GM12878 (cell line): Measurements from ENCODE around the gene UBE2G2. TPM values are rescaled to one million over a fixed set of nuclear protein-coding genes. Genes with fewer than 3 reads are reported as not detected.

Experiments used
- ATAC-seq: fragments of 200-7000 bp; cut with Tn5 transposase; 3 replicates; pipeline ENCODE4 v1.9.1; 2020; ENCODE audit warnings: mild to moderate bottlenecking, moderate library complexity
- BruUV-seq: library from RNA; stranded (reverse); fragments of 400-500 nt; replicated peaks from 2 replicates; lab custom pipeline; 2021; lab: Mats Ljungman, UMichigan
- CTCF ChIA-PET: fragments of 300-600 bp; sonication (Branson Sonifier 250); formaldehyde crosslinking; extraction: SDS; loops from one replicate; lab custom pipeline; 2021; ENCODE audit warnings: inconsistent platforms; lab: Yijun Ruan, JAX
- POLR2A ChIA-PET: fragments of 350-600 bp; formaldehyde crosslinking; extraction: SDS; loops from one replicate; lab custom pipeline; 2021; ENCODE audit warnings: inconsistent platforms; lab: Charles Lee
- RAD21 ChIA-PET: fragments of 300-600 bp; sonication (Branson Sonifier 250); formaldehyde crosslinking; loops from one replicate; lab custom pipeline; 2023; ENCODE audit warnings: antibody characterized with exemption; ENCODE audit not compliant: unreplicated experiment; lab: Charles Lee
- SMC1A ChIA-PET: fragments of 300-600 bp; sonication (Branson Sonifier 250); formaldehyde crosslinking; loops from one replicate; lab custom pipeline; 2023; ENCODE audit not compliant: unreplicated experiment, uncharacterized antibody; lab: Charles Lee
- DNase-seq: peaks from one replicate; pipeline ENCODE4 v3.0.0-alpha.2; 2011; ENCODE audit warnings: low read depth, low spot score
- FAIRE-seq: peaks from 3 replicates; lab custom pipeline; 2011; peaks lifted over from hg19 to GRCh38; lab: Jason Lieb, UNC
- H2AFZ ChIP-seq: 2 replicates; pipeline ENCODE4 v1.6.0; 2011; ENCODE audit warnings: low read depth, low read length, control low read depth; ENCODE audit not compliant: control insufficient read depth
- H3K27ac ChIP-seq: 2 replicates; pipeline ENCODE4 v1.5.1; 2011; ENCODE audit warnings: control low read depth; ENCODE audit not compliant: control insufficient read depth, insufficient read depth
- H3K27me3 ChIP-seq, 2 experiments: replicated peaks in 1 of 2; 2 replicates each; pipeline versions ENCODE4 v1.6.0 to v1.6.1; 2011; ENCODE audit warnings: low read length in 1 of 2; ENCODE audit not compliant: control insufficient read depth in 2 of 2, insufficient read depth in 2 of 2
- H3K36me3 ChIP-seq, 2 experiments: 2 replicates each; pipeline ENCODE4 v1.5.1; 2011; ENCODE audit warnings: low read length in 1 of 2; ENCODE audit not compliant: control insufficient read depth in 2 of 2, insufficient read depth in 2 of 2
- H3K4me1 ChIP-seq: 2 replicates; pipeline ENCODE4 v1.6.1; 2011; ENCODE audit warnings: mild to moderate bottlenecking, low read length, moderate library complexity, mixed read lengths; ENCODE audit not compliant: control insufficient read depth, insufficient read depth
- H3K4me2 ChIP-seq: 2 replicates; pipeline ENCODE4 v1.6.0; 2011; ENCODE audit warnings: control low read depth; ENCODE audit not compliant: control insufficient read depth, insufficient read depth
- H3K4me3 ChIP-seq: fragments of 200-600 bp; sonication (generic); 2 replicates; pipeline ENCODE4 v1.5.1; 2016
- H3K79me2 ChIP-seq: 2 replicates; pipeline ENCODE4 v1.6.0; 2011; ENCODE audit warnings: low read length; ENCODE audit not compliant: control insufficient read depth, insufficient read depth
- H3K9ac ChIP-seq: 2 replicates; pipeline ENCODE4 v1.8.0; 2011; ENCODE audit warnings: low read length, control low read depth, mixed read lengths; ENCODE audit not compliant: control insufficient read depth, insufficient read depth
- H3K9me3 ChIP-seq: replicated peaks from 3 replicates; pipeline ENCODE4 v1.5.1; 2011; ENCODE audit warnings: mild to moderate bottlenecking, low read length; ENCODE audit not compliant: control insufficient read depth, insufficient read depth
- H4K20me1 ChIP-seq: 2 replicates; pipeline ENCODE4 v1.6.0; 2011; ENCODE audit not compliant: control insufficient read depth, insufficient read depth
- RUNX3 ChIP-seq: IDR thresholded peaks from 2 replicates; pipeline ENCODE4 v1.6.1; 2012; ENCODE audit warnings: low read length, inconsistent platforms
- WGBS: methylation state at CpG from one replicate; pipeline ENCODE4 v1.1.6; 2016; ENCODE audit warnings: low lambda C conversion rate; ENCODE audit not compliant: insufficient replicate concordance, insufficient coverage; ENCODE audit errors: missing lambda C conversion rate; 5-methylcytosine and 5-hydroxymethylcytosine counted together
- in situ Hi-C: fragments of 300-500 bp; cut with MboI; formaldehyde crosslinking; loops from 9 replicates; pipeline ENCODE4 v1.14.3; 2018; ENCODE audit warnings: mixed read lengths
- intact Hi-C: fragments of 100-400 bp; cut with micrococcal nuclease; formaldehyde crosslinking; loops from one replicate; pipeline ENCODE4 v1.14.2; 2022; ENCODE audit not compliant: unreplicated experiment
- polyA plus RNA-seq, 11 experiments: library from polyadenylated mRNA; depleted of rRNA in 4 of 11; unstranded in 6 of 11; stranded (reverse) in 5 of 11; fragments of >200 nt; fragmentation: Nextera tagmentation in 4 of 11; fragmentation: Illumina TruSeq in 1 of 11; extraction: Ambion mirVana in 4 of 11; extraction: Trizol in 1 of 11; gene quantifications; 1 replicate in 1 of 11; 2 replicates in 10 of 11; pipeline versions ENCODE4 v1.2.1 to v1.2.3, GENCODE V29; 2011 to 2016; ENCODE audit warnings: inconsistent platforms in 2 of 11, missing spikeins in 2 of 11, low read depth in 1 of 11
- total RNA-seq, 4 experiments: library from RNA; depleted of rRNA in 3 of 4; stranded (reverse); fragments of >200 nt in 3 of 4; fragmentation: Illumina TruSeq in 1 of 4; extraction: Trizol in 1 of 4; gene quantifications; 2 replicates each; pipeline versions ENCODE4 v1.2.1 to v1.2.3, GENCODE V29; 2013 to 2021
- TF ChIP-seq, protein P1 (sequence below): IDR thresholded peaks from 2 replicates; pipeline ENCODE4 v1.6.1; 2011; ENCODE audit warnings: borderline replicate concordance, low read depth, mild to moderate bottlenecking, moderate library complexity, low read length; ENCODE audit not compliant: insufficient read depth, poor library complexity, severe bottlenecking

Gene UBE2G2
- total and polyA plus RNA-seq, 10 of the 15 experiments (the other 5 are each of a cell fraction or from before 2014, with no cell fraction given), result 27.0 to 139 (median 75.9) TPM

DNA sequence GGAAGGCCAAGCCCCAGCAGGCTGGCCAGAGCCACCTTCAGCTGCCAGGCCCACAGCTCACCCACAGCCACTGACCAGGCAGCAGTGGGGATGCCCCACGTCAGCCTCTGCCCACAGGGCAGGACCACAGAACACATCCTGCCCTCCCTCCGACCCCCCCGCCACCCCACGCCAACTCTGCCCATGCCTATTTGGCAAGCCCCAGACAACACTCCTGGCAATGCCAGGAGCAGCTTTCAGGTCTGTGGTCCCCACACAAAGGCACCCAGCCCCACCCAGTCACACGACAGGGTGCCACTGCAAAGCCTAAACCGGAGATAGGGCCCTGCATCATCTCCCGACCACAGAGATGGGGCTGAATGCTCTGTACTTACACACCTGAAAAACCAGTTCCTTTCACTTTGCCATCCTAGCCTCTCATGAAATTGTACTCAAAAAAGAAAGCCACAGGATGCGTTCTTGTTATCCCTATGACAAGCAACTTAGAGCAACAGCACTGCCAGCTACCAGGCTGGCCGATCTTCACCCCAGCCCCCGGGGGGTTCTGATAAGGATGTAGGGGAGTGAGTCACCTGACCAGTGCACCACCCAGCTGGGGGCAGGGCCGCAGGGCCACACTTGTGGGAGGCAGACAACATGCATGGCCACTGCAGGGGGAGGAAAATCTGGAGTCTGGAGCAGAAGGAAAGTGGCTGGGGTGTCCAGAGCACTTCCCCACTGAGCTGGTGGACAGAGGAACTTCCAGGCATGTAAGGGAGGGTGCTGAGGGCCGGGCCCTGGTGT lies 36.2 kb downstream of the UBE2G2 start:
- in situ Hi-C loops, result no loop called here
- H3K27ac ChIP-seq, result no peak overlapping the region
- ATAC-seq (peak; percentile 59), DNase-seq (no peak), FAIRE-seq (no peak)
- no TSS peak for BruUV-seq
- H3K4me2 ChIP-seq, result no peak overlapping the region
- no peaks in the 10 kb centered on the region for H4K20me1 ChIP-seq
- H2AFZ ChIP-seq, result no peak overlapping the region
- POLR2A ChIA-PET, result no interaction called here
- no peaks in the 10 kb centered on the region for H3K79me2 ChIP-seq
- H3K27me3 ChIP-seq, result no peaks in the 10 kb centered on the region
- no peak overlapping the region for H3K9ac ChIP-seq
- intact Hi-C loops, result no loop called here
- H3K4me3 ChIP-seq, result no peak overlapping the region
- SMC1A ChIA-PET, result interaction anchor here (1.3 kb wide), 1 partner anchor 28 kb away, joined by 3 read pairs; no protein-coding TSS in a partner anchor
- WGBS, result 17% methylated on average over 12 of the region's 12 CpGs
- TF ChIP-seq, protein P1, sequence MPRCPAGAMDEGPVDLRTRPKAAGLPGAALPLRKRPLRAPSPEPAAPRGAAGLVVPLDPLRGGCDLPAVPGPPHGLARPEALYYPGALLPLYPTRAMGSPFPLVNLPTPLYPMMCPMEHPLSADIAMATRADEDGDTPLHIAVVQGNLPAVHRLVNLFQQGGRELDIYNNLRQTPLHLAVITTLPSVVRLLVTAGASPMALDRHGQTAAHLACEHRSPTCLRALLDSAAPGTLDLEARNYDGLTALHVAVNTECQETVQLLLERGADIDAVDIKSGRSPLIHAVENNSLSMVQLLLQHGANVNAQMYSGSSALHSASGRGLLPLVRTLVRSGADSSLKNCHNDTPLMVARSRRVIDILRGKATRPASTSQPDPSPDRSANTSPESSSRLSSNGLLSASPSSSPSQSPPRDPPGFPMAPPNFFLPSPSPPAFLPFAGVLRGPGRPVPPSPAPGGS, result no peak
- peak; percentile 22; the same call in 1 of the 2 replicates for TF ChIP-seq RUNX3
- no peaks in the 10 kb centered on the region for H3K9me3 ChIP-seq
- CTCF ChIA-PET, result interaction anchor here (0.7 kb wide), 1 partner anchor 36 kb away, joined by 3 read pairs; the partner anchor contains the start of gene UBE2G2
- H3K36me3 ChIP-seq, result peaks cover 3 to 6% of the 10 kb centered on the region in 2 experiments; a peak in 2 of 4 replicates
- no peaks in the 10 kb centered on the region; the same call in 1 of the 2 replicates for H3K4me1 ChIP-seq
- RAD21 ChIA-PET, result interaction anchor here (1.0 kb wide), 1 partner anchor 28 kb away, joined by 4 read pairs; no protein-coding TSS in a partner anchor
